HG03520 (cell line): ENCODE measurements around the gene NUP214.

Experiments
- ATAC-seq: cut with Tn5 transposase; IDR thresholded peaks from one replicate; pipeline ENCODE4 v1.9.1; 2021; ENCODE audit warnings: mild to moderate bottlenecking, moderate library complexity; ENCODE audit not compliant: unreplicated experiment

NUP214 gene

DNA sequence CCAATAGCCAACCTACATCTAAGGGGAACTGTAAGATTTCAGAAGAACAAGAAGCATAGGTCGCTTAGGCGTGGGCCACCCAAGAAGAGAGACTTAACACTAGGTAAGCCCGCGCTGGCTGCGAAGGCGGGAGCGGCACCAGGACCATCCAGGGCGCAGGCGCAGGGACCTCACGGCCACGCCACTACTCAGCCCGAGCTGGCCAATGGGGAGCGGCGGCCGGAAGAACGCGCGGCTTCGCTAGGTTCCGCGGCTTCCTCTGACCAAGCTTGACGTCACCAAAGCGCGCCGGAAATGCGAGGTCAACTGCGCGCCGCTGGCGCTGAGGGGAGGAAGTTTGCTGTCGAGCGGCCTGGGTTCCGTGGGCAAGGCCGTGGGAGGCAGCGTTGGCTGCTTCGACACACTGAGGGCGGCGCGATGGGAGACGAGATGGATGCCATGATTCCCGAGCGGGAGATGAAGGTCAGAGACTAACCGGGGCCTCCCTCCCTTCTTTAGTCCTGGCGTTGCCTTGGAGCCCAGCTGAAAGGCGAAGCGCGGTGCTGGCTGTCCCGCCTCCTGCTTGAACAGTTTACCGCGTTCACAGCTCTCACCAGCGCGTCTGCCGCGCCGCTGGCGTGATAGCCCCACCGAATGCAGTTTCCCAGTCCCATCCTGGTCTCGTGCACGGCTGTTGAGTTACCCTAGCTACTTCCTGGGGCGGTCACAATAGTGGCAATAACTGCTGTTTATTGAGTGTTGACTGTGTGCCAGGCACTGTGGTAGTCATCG lies at the start of gene NUP214:
Gene NUP214 (plus strand): TSS at position 299 of the 771 bp plus-strand sequence. CDS start 119 bp downstream, at position 418.
- peak; percentile 94 for ATAC-seq

DNA sequence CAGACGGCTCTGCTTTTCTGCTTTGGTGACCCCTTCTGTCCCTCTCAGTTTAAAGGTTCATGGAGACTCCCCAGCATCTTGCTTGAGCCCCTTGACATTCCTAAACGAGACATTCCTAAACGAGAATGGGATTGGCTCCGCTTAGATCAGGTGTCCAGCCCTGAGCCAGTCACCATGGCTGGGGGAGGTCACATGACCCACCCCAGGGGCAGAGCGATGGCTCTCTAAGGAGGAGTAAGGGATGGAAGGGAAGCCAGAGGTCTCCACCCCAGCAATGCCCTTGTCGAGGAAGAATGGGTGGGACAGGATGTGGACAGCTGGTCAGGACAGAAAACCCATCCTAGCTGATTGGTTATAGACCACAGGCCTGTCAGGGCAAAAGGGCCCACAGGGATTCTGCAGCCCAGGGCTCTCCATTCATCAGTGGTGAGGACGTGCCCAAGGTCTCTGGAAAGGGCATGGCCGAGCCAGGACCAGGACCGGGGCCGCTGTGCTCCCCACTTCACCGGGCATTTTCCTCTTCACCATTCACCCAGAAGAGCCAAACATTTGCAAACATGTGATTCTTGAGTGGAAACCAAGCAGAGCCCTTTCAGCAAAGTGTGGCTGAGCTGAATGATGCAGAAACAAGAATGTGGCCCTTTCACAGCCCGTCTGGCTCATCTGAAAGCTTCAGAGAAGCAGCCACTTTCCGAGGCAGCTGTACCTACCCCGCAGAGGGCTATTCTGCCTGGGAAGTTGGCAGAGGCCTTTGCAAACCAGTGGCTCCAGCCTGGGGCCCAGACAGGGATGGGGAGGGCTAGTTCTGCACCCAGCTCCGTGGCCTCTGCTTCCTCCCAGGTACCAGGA lies 48.8 kb upstream of the NUP214 start:
- ATAC-seq, result no peak

DNA sequence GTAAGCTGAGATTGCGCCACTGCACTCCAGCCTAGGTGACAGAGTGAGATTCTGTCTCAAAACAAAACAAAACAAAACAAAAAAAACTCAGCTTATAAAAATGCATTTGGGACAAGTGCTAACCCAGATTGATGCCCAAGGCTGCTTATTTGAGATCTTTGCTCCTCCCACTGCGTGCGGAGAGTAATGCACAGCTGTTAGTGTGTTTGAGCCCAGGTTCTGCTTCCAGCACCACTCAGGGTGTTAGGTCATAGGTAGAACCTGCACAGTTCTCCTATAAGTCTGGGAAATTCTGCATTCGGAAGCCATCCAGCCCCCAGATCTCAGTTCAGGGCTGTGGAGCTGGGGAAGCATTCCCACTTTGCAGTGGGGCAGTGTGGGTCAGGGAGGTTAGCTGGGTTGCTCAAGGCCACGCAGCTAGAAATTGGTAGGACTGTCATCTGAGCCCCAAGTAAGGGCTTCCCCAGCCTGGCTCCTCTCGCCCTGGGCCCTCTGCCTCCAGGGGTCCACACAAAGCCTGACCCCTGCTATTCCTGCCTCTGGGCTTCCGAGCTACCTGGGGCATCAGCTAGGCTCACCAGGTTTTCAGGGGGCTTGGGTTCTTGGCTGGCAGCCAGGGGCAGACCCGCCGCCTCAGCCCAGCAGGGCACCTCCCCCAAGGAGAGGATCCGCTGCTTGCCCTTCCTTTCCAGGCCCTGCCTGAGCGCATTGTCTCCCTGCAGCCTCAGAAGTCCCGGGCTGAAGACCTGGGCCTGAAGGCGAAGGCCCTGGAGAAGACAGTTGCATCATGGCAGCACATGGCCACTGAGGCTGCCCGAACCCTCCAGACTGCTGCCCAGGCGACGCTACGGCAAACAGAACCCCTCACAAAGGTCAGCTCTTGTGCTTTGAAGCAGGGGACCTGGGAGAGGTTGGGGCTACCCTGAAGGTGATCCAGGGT lies 46.7 kb upstream of the NUP214 start:
- no peak for ATAC-seq

DNA sequence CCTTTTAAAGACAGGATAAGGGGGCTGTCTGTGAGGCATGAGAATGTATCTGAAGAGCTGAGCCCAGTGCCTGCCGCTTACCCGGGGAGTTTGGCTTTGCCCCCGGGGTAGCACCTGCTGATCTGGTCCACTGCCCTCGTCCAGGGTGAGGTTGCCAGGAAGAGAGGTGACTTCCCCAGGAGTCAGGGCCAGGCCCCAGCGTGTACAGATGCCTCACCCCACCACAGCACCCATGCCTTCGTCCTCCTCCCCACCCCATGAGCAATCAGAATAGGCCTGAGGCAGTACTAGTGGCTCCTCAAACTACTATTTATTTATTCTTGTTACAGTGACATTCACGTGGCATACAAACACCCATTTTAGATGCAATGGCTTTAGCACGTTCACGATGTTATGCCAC lies 44.8 kb upstream of the NUP214 start:
- no peak for ATAC-seq

DNA sequence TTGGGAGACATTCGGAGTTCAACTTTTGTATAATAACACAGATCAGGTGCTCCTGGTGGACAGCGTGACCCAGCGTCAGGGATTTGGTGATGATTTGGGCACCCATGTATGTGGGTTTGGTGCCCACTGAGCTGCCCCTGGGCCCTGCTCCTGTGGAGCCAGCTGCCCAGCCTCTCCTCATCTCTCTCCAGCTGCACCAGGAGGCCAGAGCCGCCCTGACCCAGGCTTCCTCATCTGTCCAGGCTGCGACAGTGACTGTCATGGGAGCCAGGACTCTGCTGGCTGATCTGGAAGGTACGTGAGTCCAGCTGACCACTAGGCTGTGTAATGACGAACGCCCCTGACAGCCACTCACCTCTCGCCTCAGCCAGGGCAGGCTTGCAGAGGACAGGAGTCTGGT lies 43.5 kb upstream of the NUP214 start:
- no peak for ATAC-seq

DNA sequence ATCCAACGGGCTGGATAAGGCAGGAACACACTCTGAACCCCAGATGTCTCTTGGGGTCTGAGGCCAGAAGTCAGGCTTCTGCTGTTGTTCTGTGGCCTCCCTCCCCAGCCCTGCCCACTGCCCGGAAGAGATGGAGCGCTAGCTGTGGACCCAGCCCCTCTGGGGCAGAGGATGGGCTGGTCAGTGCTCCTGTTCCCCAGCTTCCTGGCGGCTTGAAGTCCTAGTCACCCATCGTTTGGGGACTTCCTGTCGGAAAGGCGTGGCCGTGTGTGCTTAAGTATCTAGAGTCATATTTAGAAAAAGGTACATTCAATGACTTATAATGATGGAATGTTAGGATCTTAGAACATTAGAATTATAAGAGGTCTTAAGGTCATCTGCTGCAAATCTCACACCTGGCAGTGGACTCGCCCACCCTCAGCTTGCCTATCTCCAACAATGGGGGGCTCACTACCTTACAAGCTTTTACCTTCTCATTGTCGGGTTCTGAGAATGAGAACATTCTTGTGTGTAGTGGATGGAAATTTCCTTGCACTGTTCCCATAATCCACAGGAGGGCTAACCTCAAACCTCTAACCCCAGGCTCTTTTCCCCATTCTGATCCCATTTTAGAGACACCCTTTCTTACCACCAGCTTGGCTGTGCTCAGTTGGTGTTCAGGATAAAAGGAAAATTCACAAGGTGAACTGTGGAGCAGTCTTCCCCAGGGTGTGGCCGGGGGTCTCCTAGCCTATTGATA lies 42.4 kb upstream of the NUP214 start:
- no peak for ATAC-seq

DNA sequence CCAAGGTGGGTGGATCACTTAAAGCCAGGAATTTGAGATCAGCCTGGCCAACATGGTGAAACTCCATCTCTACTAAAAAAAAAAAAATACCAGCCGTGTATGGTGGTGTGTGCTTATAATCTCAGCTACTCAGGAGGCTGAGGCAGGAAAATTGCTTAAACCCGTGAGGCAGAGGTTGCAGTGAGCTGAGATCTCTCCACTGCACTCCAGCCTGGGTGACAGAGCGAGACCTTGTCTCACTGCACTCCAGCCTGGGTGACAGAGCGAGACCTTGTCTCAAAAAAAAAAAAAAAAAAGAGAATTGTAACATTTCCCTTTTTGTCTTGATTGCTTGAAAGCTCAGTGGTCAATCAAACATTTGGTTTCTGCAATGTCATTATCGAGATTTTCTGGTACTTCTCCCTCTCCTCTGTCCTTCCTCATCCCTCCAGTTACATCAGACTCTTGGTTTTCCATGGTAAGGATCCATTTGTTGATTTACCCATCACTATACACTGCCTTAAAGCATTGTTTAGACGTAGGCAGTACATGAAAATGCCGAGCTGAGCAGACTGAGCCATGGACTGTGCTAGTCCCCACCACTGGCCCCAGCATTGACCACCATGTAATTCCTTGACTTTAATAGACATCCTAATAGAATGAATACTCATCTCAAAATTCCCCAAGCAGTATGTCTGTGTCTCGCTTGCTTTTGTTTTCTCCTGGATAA lies 40.6 kb upstream of the NUP214 start:
- ATAC-seq, result no peak

DNA sequence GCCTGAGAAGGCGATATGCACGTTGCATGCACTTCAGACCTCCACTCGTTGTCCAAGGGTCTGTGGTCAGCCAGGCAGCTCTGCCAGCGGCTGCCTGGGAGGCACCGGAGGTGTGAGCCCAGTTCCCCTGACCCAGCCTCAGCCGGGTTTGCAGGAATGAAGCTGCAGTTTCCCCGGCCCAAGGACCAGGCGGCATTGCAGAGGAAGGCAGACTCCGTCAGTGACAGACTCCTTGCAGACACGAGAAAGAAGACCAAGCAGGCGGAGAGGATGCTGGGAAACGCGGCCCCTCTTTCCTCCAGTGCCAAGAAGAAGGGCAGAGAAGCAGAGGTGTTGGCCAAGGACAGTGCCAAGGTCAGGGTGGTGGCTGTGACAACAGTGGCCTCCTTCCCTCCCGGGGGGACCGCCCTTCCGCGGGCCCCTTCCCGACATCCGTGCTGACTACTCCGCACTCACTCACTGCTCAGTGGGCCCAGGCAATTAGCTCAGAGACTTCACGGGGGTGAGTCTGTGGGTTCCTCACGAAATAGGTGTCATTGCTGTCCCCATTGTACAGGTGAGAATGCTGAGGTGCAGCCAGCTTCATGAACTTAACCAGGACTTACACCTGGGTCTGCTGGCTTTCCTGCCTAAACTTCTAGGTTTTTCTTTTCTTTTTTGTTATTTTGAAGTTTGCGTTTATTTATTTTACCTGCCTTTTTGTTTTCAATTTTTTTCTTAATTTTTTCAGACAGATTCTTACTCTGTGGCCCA lies 39.8 kb upstream of the NUP214 start:
- ATAC-seq, result no peak

DNA sequence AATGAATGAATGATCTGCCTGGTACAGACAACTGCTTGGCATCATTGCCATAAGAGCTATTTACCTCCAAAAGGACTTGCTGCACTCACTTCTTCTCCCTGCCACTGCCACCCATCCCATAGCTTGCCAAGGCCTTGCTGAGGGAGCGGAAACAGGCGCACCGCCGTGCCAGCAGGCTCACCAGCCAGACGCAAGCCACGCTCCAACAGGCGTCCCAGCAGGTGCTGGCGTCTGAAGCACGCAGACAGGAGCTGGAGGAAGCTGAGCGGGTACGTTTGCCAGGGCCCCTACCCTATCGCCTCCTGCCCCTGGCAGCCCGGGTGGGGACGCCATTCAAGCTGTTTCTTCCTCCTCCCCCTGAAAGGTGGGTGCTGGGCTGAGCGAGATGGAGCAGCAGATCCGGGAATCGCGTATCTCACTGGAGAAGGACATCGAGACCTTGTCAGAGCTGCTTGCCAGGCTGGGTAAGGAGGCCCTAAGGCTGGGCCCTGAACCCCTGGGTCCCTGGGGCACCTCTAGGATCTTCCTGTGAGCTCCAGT lies 38.0 kb upstream of the NUP214 start:
- ATAC-seq, result no peak

DNA sequence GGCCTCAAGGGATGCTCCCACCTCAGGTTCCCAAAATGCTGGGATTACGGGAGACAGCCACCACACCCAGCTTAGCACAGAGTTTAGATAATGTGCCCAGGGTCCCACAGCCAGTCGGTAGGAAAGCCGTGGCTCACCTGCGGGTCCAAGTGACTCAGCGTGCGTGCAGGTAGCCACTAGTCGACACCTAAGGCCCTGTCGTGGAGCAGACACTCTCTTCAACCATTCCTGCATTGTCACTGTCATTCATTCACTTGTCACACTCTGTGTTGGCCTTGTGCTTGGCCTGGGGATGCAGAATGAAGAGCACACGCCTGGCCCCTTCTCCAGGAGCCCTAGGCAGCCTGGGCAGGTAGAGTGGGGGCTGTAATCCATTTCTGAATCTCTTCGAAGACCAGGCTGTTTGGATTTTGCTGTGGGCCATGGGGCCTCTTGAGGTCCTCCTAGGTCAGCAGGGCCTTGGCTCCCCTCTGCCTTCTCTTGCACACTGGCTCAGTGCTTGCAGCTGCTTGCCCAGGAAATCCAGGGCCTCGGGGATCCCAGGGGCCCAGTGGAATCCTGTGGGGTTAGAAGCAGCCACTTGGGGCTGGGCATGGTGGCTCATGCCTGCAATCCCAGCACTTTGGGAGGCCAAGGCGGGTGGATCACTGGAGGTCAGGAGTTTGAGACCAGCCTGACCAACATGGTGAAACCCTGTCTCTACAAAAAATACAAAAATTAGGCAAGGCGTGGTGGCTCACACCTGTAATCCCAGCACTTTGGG lies 35.2 kb upstream of the NUP214 start:
- no peak for ATAC-seq

DNA sequence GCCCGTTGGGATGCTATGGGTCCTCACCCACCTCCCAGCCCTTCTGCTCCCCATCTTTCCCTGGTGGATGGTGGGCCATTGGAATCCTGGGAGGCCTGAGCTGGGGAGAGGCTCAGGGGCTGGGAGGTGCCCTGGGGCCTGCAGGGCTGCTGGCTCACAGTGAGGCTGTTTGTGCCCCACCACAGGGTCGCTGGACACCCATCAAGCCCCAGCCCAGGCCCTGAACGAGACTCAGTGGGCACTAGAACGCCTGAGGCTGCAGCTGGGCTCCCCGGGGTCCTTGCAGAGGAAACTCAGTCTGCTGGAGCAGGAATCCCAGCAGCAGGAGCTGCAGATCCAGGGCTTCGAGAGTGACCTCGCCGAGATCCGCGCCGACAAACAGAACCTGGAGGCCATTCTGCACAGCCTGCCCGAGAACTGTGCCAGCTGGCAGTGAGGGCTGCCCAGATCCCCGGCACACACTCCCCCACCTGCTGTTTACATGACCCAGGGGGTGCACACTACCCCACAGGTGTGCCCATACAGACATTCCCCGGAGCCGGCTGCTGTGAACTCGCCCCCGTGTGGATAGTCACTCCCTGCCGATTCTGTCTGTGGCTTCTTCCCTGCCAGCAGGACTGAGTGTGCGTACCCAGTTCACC lies 33.9 kb upstream of the NUP214 start:
- no peak for ATAC-seq

DNA sequence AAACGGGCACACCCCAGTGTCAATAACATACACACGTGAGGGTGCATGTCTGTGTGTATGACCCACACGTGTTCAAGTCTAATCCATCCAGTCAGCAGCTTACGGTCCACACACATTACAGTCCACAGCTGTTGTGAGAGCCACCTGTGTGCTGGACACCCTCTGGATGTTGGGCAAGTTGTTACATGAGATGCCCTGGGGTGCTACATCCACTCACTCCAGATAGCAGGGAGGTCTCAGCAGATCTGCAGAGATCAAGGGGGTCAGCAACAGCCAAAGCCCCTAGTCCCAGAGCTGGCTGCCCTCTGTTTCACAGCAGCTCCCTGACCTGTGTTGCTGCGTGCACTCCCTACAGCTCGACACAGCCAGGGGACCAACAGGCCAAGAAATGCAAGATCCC lies 33.4 kb upstream of the NUP214 start:
- ATAC-seq, result no peak

DNA sequence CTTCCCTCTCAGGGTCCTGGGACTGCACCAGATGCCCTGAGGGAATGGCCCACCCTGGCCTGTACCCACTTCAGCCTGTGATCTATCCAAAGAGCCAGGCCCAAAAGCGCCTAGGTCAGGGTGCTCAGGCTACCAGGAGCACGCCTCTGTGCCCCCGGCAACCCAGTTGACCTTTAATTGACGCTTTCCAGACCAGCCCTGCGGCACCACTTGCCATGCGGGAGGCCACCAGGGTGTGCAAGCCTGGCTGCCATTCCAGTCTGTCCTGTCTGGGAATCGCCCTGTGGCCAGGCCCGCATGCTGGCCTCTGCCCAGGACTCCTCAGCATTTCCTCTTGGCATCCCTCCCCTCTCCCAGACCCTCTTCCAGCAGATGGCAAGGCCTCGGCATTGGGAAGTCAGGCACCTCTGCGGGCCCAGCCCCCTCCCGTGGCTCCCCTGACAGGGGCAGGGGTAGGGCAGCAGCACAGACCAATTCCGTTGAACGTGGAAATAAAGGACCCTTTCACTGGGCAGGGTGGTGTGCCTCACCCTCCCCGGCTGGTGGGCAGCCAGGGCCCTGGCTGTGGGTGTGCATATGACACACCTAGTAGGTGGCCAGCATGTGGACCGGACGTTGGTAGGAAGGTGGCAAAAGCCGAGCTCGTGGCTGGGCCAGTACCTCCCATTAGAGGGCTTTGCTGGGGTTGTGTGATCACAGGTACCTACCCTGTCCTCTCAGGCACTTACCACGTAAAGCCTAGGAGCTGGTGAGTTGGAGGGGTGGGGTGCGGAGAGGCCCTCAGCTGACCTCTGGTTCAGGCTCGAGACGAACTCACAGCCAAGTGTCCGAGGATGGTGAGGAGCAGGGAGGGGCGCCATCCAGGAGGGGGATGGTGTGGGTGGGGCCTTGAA lies 32.6 kb upstream of the NUP214 start:
- no peak for ATAC-seq

DNA sequence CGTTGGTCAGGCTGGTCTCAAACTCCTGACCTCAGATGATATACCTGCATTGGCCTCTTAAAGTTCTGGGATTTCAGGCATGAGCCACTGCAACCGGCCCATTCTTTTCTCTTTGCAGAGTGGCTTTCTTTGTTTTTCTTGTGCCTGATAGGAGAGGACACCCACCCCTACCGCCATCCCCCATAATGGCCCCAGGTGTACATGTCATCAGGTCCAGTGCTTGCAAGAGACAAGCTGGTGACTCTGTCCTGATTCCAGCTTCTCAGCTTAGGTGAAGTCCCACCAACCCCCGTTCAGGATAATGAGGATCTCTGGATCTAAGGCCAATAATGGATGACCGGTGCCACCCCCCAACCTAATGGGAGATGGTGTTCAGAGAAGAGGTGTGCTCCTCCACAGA lies 31.4 kb upstream of the NUP214 start:
- ATAC-seq, result no peak

DNA sequence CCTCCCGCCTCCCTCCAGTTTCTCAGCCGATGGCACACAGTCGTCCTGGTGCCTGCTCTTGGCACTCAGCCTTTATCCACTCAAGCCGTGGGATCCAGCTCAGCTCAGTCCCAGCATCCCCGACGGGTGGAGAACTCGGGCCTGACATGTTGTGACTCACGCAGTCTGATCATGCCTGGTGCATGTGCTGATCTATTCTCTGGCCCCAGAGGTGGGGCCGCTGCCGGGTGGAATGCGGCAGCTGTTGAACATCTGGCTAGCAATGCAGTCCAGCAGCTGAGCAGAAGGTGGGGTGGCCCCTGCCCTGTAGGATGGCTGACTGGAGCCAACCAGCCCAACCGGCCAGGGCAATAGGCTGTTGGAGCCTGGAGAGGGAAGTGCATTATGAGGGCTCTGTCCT lies 30.8 kb upstream of the NUP214 start:
- ATAC-seq, result no peak

DNA sequence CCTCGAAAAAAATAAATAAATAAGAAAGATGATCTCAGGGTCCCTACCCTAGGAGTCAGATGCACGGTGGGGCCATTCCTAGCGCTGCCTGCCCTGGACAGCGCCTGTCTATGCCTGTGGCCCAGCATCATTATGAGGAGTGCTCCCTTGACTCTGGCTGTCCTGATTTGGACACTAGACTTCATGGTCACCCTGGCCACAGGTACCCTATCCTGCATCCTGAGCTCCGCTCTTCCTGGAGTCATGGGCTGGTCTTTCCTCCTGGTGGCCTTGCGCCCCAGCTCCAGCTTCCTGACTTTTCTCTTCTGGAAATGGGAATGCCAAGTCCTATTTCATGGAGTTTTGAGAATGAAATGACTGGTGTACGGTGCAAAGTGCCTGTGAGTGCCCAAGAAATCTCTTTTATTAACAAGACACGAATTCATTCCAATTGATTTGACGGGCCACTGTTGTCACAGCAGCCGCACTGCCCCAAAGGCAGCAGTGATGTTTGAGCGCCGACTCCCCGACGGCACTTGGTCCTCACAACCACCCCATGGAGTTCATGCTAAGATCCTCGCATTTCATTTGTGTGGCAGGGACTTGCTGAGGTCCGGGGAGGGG lies 29.6 kb upstream of the NUP214 start:
- no peak for ATAC-seq
